MM.1S (cell line): ENCODE results near the gene SHISA6.

Experiments
- DNase-seq: peaks from one replicate; pipeline ENCODE4 v3.0.0-alpha.2; 2015
- H2AFZ ChIP-seq: fragments of 300-600 bp; sonication (generic); 2 replicates; pipeline ENCODE4 v1.6.0; 2016; ENCODE audit warnings: antibody characterized with exemption, low read length
- H3F3A ChIP-seq: fragments of 300-600 bp; sonication (generic); 2 replicates; pipeline ENCODE4 v1.6.1; 2016; ENCODE audit warnings: mild to moderate bottlenecking, antibody characterized with exemption, low read length, moderate library complexity, mixed read lengths; ENCODE audit not compliant: insufficient read depth
- H3K27ac ChIP-seq: fragments of 300-600 bp; sonication (generic); 2 replicates; pipeline ENCODE4 v1.5.1; 2016; ENCODE audit warnings: mild to moderate bottlenecking, low read length
- H3K27me3 ChIP-seq: fragments of 300-600 bp; sonication (generic); replicated peaks from 2 replicates; pipeline ENCODE4 v1.6.0; 2016; ENCODE audit warnings: low read length; ENCODE audit not compliant: insufficient read depth
- H3K36me3 ChIP-seq: fragments of 300-600 bp; sonication (generic); replicated peaks from 2 replicates; pipeline ENCODE4 v1.6.1; 2016; ENCODE audit warnings: mild to moderate bottlenecking, low read length, mixed read lengths; ENCODE audit not compliant: insufficient read depth
- H3K4me1 ChIP-seq: fragments of 300-600 bp; sonication (generic); 2 replicates; pipeline ENCODE4 v1.6.1; 2016; ENCODE audit warnings: low read length, mixed read lengths
- H3K4me2 ChIP-seq: fragments of 300-600 bp; sonication (generic); 2 replicates; pipeline ENCODE4 v1.6.0; 2016; ENCODE audit warnings: low read depth, low read length
- H3K4me3 ChIP-seq: fragments of 300-600 bp; sonication (generic); 2 replicates; pipeline ENCODE4 v1.5.1; 2016; ENCODE audit warnings: low read length, mixed read lengths
- H3K79me2 ChIP-seq: fragments of 300-600 bp; sonication (generic); 2 replicates; pipeline ENCODE4 v1.6.1; 2016; ENCODE audit warnings: mixed run types, low read length, mixed read lengths
- H3K9ac ChIP-seq: fragments of 300-600 bp; sonication (generic); 2 replicates; pipeline ENCODE4 v1.6.1; 2016; ENCODE audit warnings: low read length, mixed read lengths
- H3K9me2 ChIP-seq: fragments of 300-600 bp; sonication (generic); replicated peaks from 2 replicates; pipeline ENCODE4 v1.6.1; 2016; ENCODE audit warnings: mild to moderate bottlenecking, low read length, mixed read lengths; ENCODE audit not compliant: insufficient read depth
- H3K9me3 ChIP-seq: fragments of 300-600 bp; sonication (generic); replicated peaks from 2 replicates; pipeline ENCODE4 v1.6.1; 2016; ENCODE audit warnings: mild to moderate bottlenecking, low read length, mixed read lengths; ENCODE audit not compliant: insufficient read depth
- H4K20me1 ChIP-seq: fragments of 300-600 bp; sonication (generic); 2 replicates; pipeline ENCODE4 v1.6.1; 2016; ENCODE audit warnings: mild to moderate bottlenecking, low read length, moderate library complexity, mixed read lengths; ENCODE audit not compliant: insufficient read depth
- EZH2 ChIP-seq: fragments of 300-600 bp; sonication (generic); optimal IDR thresholded peaks from 2 replicates; pipeline ENCODE3; 2017; ENCODE audit warnings: low read depth, mild to moderate bottlenecking, antibody characterized with exemption, low read length, mixed read lengths
- EZH2phosphoT487 ChIP-seq: fragments of 300-600 bp; sonication (generic); IDR thresholded peaks from 2 replicates; pipeline ENCODE4 v1.6.1; 2018; ENCODE audit warnings: antibody characterized with exemption, low read length
- TF ChIP-seq, protein P1 (sequence below): fragments of 300-600 bp; sonication (generic); IDR thresholded peaks from 2 replicates; pipeline ENCODE4 v1.5.1; 2016; ENCODE audit warnings: antibody characterized with exemption, low read length, mixed read lengths

SHISA6 gene

GRCh38 chr17:11332706-11333105, 91.7 kb downstream of the SHISA6 start:
- Histone ChIP-seq H3F3A (no peaks in the 10 kb centered on the region), H3K9me3 (no peaks in the 10 kb centered on the region), H4K20me1 (no peaks in the 10 kb centered on the region), H3K27ac (no peak overlapping the region), H2AFZ (no peak overlapping the region), H3K4me1 (no peaks in the 10 kb centered on the region), H3K4me3 (no peak overlapping the region), H3K4me2 (no peak overlapping the region), H3K36me3 (no peaks in the 10 kb centered on the region), H3K79me2 (no peaks in the 10 kb centered on the region), H3K9ac (no peak overlapping the region), H3K27me3 (no peaks in the 10 kb centered on the region), H3K9me2 (no peaks in the 10 kb centered on the region)
- DNase-seq, result no peak
- TF ChIP-seq EZH2phosphoT487 (no peak), EZH2 (no peak)
- TF ChIP-seq, protein P1, sequence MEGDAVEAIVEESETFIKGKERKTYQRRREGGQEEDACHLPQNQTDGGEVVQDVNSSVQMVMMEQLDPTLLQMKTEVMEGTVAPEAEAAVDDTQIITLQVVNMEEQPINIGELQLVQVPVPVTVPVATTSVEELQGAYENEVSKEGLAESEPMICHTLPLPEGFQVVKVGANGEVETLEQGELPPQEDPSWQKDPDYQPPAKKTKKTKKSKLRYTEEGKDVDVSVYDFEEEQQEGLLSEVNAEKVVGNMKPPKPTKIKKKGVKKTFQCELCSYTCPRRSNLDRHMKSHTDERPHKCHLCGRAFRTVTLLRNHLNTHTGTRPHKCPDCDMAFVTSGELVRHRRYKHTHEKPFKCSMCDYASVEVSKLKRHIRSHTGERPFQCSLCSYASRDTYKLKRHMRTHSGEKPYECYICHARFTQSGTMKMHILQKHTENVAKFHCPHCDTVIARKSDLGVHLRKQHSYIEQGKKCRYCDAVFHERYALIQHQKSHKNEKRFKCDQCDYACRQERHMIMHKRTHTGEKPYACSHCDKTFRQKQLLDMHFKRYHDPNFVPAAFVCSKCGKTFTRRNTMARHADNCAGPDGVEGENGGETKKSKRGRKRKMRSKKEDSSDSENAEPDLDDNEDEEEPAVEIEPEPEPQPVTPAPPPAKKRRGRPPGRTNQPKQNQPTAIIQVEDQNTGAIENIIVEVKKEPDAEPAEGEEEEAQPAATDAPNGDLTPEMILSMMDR, result no peak

- Histone ChIP-seq H3K9ac (no peak overlapping the region), H3K4me2 (no peak overlapping the region), H3K9me2 (no peaks in the 10 kb centered on the region), H3K4me1 (no peaks in the 10 kb centered on the region), H3K4me3 (no peak overlapping the region), H4K20me1 (no peaks in the 10 kb centered on the region), H3K36me3 (no peaks in the 10 kb centered on the region), H3F3A (no peaks in the 10 kb centered on the region), H3K9me3 (no peaks in the 10 kb centered on the region), H2AFZ (no peak overlapping the region), H3K79me2 (no peaks in the 10 kb centered on the region), H3K27me3 (no peaks in the 10 kb centered on the region), H3K27ac (no peak overlapping the region)
- no peak for DNase-seq
- TF ChIP-seq EZH2phosphoT487 (no peak), EZH2 (no peak)
- TF ChIP-seq, protein P1, result no peak
Observed at GRCh38 chr17:11334493-11334892, 93.5 kb downstream of the SHISA6 start.

DNA sequence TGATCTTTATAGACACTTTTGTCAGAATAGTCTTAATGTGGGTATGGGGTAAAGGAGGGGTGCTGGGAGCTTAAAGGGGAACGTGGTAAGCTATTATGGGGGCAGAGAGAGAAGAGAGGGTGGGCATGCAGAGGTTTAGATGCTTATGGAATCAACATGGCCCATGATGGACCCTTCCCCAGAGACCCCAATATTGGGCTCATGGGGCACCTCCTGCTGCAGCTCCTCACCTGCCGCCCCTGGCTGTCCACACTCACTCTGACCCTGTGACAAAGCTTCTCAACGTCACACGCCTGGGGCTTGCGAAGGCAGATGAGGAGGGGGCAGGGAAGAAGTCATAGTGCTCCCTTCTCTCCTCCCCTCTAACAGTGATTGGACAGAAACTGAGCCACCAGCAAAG, 95.3 kb downstream of the SHISA6 start:
- H3K9me3 ChIP-seq, result no peaks in the 10 kb centered on the region
- DNase-seq, result no peak

More for the DNA sequence above, 95.3 kb downstream of the SHISA6 start:
- H3K27me3 ChIP-seq, result no peaks in the 10 kb centered on the region
- H2AFZ ChIP-seq, result no peak overlapping the region
- H3F3A ChIP-seq, result no peaks in the 10 kb centered on the region
- H3K79me2 ChIP-seq, result no peaks in the 10 kb centered on the region
- no peak overlapping the region for H3K4me3 ChIP-seq
- no peaks in the 10 kb centered on the region for H3K36me3 ChIP-seq
- H3K9me2 ChIP-seq, result no peaks in the 10 kb centered on the region
- no peak overlapping the region for H3K27ac ChIP-seq
- TF ChIP-seq EZH2phosphoT487 (no peak), EZH2 (no peak)
- TF ChIP-seq, protein P1, result no peak
- H3K9ac ChIP-seq, result no peak overlapping the region
- H3K4me2 ChIP-seq, result no peak overlapping the region
- H3K4me1 ChIP-seq, result no peaks in the 10 kb centered on the region
- H4K20me1 ChIP-seq, result no peaks in the 10 kb centered on the region
